ENCODE results near the gene PLCH2.
A peak's percentile ranks its signal among the peaks of the same experiment; 100 is the strongest.

Gene PLCH2

GRCh38 chr1:2554621-2555387 is 78.7 kb downstream of the PLCH2 start:
- peak; percentile 44 for FAIRE-seq
- TF ChIP-seq TAF1 (IDR thresholded peaks at IDR 0.05; ENCODE audit: borderline replicate concordance, low read depth, low read length) = no peak
- no peak for TF ChIP-seq POLR2A (IDR thresholded peaks at IDR 0.05; ENCODE audit: low read depth, low read length)
- TF ChIP-seq POLR2AphosphoS5 (IDR thresholded peaks at IDR 0.05; ENCODE audit: low read depth, low read length) = no peak
- DNase-seq (ENCODE audit: insufficient read length) = peak; percentile 68

Data from GM12892 (cell line).